A375 (cell line): Measurements from ENCODE around the gene LRP3. TPM values are rescaled to one million over a fixed set of nuclear protein-coding genes. Genes with fewer than 3 reads are reported as not detected.

ENCODE experiments used
- total RNA-seq: library from RNA; depleted of rRNA; stranded (reverse); fragments of >200 nt; shearing (Covaris generic); gene quantifications from 2 replicates; pipeline ENCODE4 v1.2.3, GENCODE V29; 2014; rRNA removed

LRP3 gene
- 2.6 TPM in 2 replicates for total RNA-seq

GRCh38 chr19:33193865-33194362 lies at the start of gene LRP3:
Gene LRP3, plus strand, starts transcription at chr19:33194330. Its CDS starts 456 bp downstream, at chr19:33194786.

GRCh38 chr19:33225458-33225926 lies 31.4 kb downstream of the LRP3 start, which contains the start of gene SLC7A10:
Gene SLC7A10, minus strand, starts transcription at chr19:33225850. Its CDS starts 147 bp downstream, at chr19:33225703.

Other genes starting within 250 kb of the LRP3 start
- gene CEP89, start 222.4 kb upstream of the LRP3 start, total RNA-seq: 12.4 and 12.8 TPM in 2 replicates
- 5.0 and 5.7 TPM in 2 replicates for gene FAAP24, start 222.1 kb upstream of the LRP3 start, total RNA-seq
- 13.7 and 14.8 TPM in 2 replicates for gene RHPN2, start 129.4 kb upstream of the LRP3 start, total RNA-seq
- 5.3 and 8.0 TPM in 2 replicates for gene GPATCH1, start 113.1 kb upstream of the LRP3 start, total RNA-seq
- not detected in 2 replicates for gene WDR88, start 62.2 kb upstream of the LRP3 start, total RNA-seq
- not detected in 2 replicates for gene SLC7A10, start 31.5 kb downstream of the LRP3 start, total RNA-seq
- gene CEBPA, start 108.2 kb downstream of the LRP3 start, total RNA-seq: 1.1 and 1.9 TPM in 2 replicates
- gene CEBPG, start 179.4 kb downstream of the LRP3 start, total RNA-seq: 50.5 and 55.8 TPM in 2 replicates